ENCODE results near the gene MYCT1.

The MYCT1 gene

GRCh38 chr6:152750694-152751093, 53.0 kb downstream of the MYCT1 start, which contains the start of gene VIP:
Gene VIP, plus strand, starts transcription at chr6:152750797. Its CDS starts 1,381 bp downstream, at chr6:152752178.
- H3K4me1 ChIP-seq (ENCODE audit: control insufficient read depth, insufficient read depth, low read length): no peaks in the 10 kb centered on the region
- no peak within 1 kb of the TSS for H3K4me3 ChIP-seq (ENCODE audit: low read depth, low read length)
- no peaks in the 10 kb centered on the region for H3K9me3 ChIP-seq (ENCODE audit: control insufficient read depth, insufficient read depth, low read depth, low read length)
- peak; percentile 92 for TF ChIP-seq REST (tag by site-specific recombination; IDR thresholded peaks at IDR 0.05)
- no peak for TF ChIP-seq ZNF37A (tag by site-specific recombination; IDR thresholded peaks at IDR 0.05)
- no peaks in the 10 kb centered on the region for H3K36me3 ChIP-seq (ENCODE audit: control insufficient read depth in 2 of 2, insufficient read depth in 1 of 2, low read length in 2 of 2)
- POLR2A ChIA-PET: no interaction called here
- CTCF ChIA-PET: interaction anchor here (3.8 kb wide), 1 partner anchor 197 kb away, joined by 30 read pairs; no protein-coding TSS in a partner anchor
- no peak within 1 kb of the TSS for H3K27ac ChIP-seq (ENCODE audit: extremely low read depth, low read depth, low read length)

GRCh38 chr6:152765331-152765730, 67.6 kb downstream of the MYCT1 start:
- POLR2A ChIA-PET: no interaction called here
- H3K36me3 ChIP-seq (ENCODE audit: control insufficient read depth in 2 of 2, insufficient read depth in 1 of 2, low read length in 2 of 2): no peaks in the 10 kb centered on the region
- no peaks in the 10 kb centered on the region for H3K4me1 ChIP-seq (ENCODE audit: control insufficient read depth, insufficient read depth, low read length)
- no peaks in the 10 kb centered on the region for H3K9me3 ChIP-seq (ENCODE audit: control insufficient read depth, insufficient read depth, low read depth, low read length)
- CTCF ChIA-PET: no interaction called here
- H3K27ac ChIP-seq (ENCODE audit: extremely low read depth, low read depth, low read length): no peak overlapping the region
- TF ChIP-seq ZNF18 (tag by site-specific recombination; IDR thresholded peaks at IDR 0.05) (no peak), ZNF514 (tag by site-specific recombination; IDR thresholded peaks at IDR 0.05) (no peak)
- H3K4me3 ChIP-seq (ENCODE audit: low read depth, low read length): no peak overlapping the region

DNA sequence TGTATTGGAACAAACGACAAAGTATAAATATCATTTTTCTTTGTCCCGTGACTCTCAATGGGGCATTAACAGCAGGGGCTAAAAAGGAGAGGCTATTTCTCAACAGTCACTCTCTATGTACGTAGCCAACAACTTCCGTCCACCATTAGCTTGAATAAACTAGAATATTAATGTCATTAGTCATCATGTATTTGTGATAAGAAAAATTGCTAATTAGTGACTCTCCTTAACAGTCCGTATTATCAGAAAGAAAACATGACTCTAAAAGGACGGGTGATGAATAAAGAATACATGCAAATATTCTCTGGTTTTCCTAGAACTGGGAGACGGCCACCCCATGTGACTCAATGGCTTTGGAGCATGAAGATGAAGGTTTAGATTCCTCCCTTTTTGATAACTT, 71.5 kb downstream of the MYCT1 start:
- H3K36me3 ChIP-seq (ENCODE audit: control insufficient read depth in 2 of 2, insufficient read depth in 1 of 2, low read length in 2 of 2): no peaks in the 10 kb centered on the region
- CTCF ChIA-PET: interaction anchor here (0.5 kb wide), 1 partner anchor 463 kb away, joined by 3 read pairs; no protein-coding TSS in a partner anchor
- no peaks in the 10 kb centered on the region for H3K4me1 ChIP-seq (ENCODE audit: control insufficient read depth, insufficient read depth, low read length)
- H3K4me3 ChIP-seq (ENCODE audit: low read depth, low read length): no peak overlapping the region
- POLR2A ChIA-PET: no interaction called here
- H3K27ac ChIP-seq (ENCODE audit: extremely low read depth, low read depth, low read length): no peak overlapping the region
- no peaks in the 10 kb centered on the region for H3K9me3 ChIP-seq (ENCODE audit: control insufficient read depth, insufficient read depth, low read depth, low read length)
- TF ChIP-seq KLF8 (tag by site-specific recombination; IDR thresholded peaks at IDR 0.05) (no peak), ZNF114 (tag by site-specific recombination; IDR thresholded peaks at IDR 0.05) (no peak), ZNF184 (tag by site-specific recombination; IDR thresholded peaks at IDR 0.05) (no peak), ZBTB48 (tag by site-specific recombination; IDR thresholded peaks at IDR 0.05) (no peak), GLI2 (tag by site-specific recombination; IDR thresholded peaks at IDR 0.05; ENCODE audit: borderline replicate concordance, low read depth) (no peak), ZSCAN23 (tag by site-specific recombination; IDR thresholded peaks at IDR 0.05) (no peak), ZNF76 (tag by site-specific recombination; IDR thresholded peaks at IDR 0.05; ENCODE audit: borderline replicate concordance, low read depth) (no peak), ZNF223 (tag by site-specific recombination; IDR thresholded peaks at IDR 0.05) (no peak), ZNF19 (tag by site-specific recombination; IDR thresholded peaks at IDR 0.05; ENCODE audit: low read depth) (no peak), KLF10 (tag by site-specific recombination; IDR thresholded peaks at IDR 0.05) (no peak), ZNF341 (tag by site-specific recombination; IDR thresholded peaks at IDR 0.05; ENCODE audit: low read depth) (no peak), ZNF571 (tag by site-specific recombination; IDR thresholded peaks at IDR 0.05) (no peak), ZBTB11 (tag by site-specific recombination; conservative IDR thresholded peaks at IDR 0.05; ENCODE audit: low read depth) (no peak)
- TF ChIP-seq, protein P1, sequence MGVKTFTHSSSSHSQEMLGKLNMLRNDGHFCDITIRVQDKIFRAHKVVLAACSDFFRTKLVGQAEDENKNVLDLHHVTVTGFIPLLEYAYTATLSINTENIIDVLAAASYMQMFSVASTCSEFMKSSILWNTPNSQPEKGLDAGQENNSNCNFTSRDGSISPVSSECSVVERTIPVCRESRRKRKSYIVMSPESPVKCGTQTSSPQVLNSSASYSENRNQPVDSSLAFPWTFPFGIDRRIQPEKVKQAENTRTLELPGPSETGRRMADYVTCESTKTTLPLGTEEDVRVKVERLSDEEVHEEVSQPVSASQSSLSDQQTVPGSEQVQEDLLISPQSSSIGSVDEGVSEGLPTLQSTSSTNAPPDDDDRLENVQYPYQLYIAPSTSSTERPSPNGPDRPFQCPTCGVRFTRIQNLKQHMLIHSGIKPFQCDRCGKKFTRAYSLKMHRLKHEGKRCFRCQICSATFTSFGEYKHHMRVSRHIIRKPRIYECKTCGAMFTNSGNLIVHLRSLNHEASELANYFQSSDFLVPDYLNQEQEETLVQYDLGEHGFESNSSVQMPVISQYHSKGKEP (tag by site-specific recombination; IDR thresholded peaks at IDR 0.05): no peak

Data from HEK293 (cell line).